HCT116 (cell line): ENCODE data around the gene CASP10. TPM values are rescaled to one million over a fixed set of nuclear protein-coding genes. Genes with fewer than 3 reads are reported as not detected.

Source experiments
- ATAC-seq: fragments of 200-7000 bp; cut with Tn5 transposase; 2 replicates; pipeline ENCODE4 v1.9.1; 2020; ENCODE audit warnings: mild to moderate bottlenecking, moderate library complexity
- BruUV-seq: library from RNA; stranded (reverse); fragments of 400-500 nt; replicated peaks from 2 replicates; lab custom pipeline; 2021; lab: Mats Ljungman, UMichigan
- CTCF ChIA-PET: fragments of 300-600 bp; sonication (Branson Sonifier 250); formaldehyde crosslinking; loops from one replicate; lab custom pipeline; 2021; ENCODE audit warnings: antibody characterized with exemption; lab: Charles Lee
- POLR2A ChIA-PET: fragments of 300-600, 350-600 bp; sonication (Branson Sonifier 250); formaldehyde crosslinking; loops from one replicate; lab custom pipeline; 2021; ENCODE audit warnings: antibody characterized with exemption; lab: Charles Lee
- RAD21 ChIA-PET, 2 experiments: fragments of 300-600 bp; sonication (Branson Sonifier 250); formaldehyde crosslinking; loops; one replicate each; lab custom pipeline; 2023; ENCODE audit warnings: low total read pairs in 2 of 2; ENCODE audit not compliant: uncharacterized antibody in 2 of 2, unreplicated experiment in 2 of 2, low non-redundant PET in 1 of 2; lab: Charles Lee
- DNase-seq: peaks from one replicate; pipeline ENCODE4 v3.0.0-alpha.2; 2010; ENCODE audit warnings: low read depth, low spot score
- H2AFZ ChIP-seq: fragments of 200-600 bp; shearing (Covaris generic), sonication (generic); 2 replicates; pipeline ENCODE4 v1.6.1; 2017; ENCODE audit warnings: low read depth, mixed run types, mixed read lengths, antibody characterized with exemption, low read length; ENCODE audit not compliant: poor library complexity, severe bottlenecking
- H3K27ac ChIP-seq: 2 replicates; pipeline ENCODE4 v1.5.1; 2012; ENCODE audit warnings: low read depth, low read length
- H3K27me3 ChIP-seq: fragments of 200-600 bp; sonication (generic); 2 replicates; pipeline ENCODE4 v1.6.1; 2016; ENCODE audit warnings: mixed run types, low read length, mixed read lengths; ENCODE audit not compliant: insufficient read depth
- H3K36me3 ChIP-seq, 2 experiments: fragments of 200-500 bp in 1 of 2; fragments of 200-600 bp in 1 of 2; sonication (Bioruptor generic) in 1 of 2; sonication (generic) in 1 of 2; 2 replicates each; pipeline versions ENCODE4 v1.5.1 to v1.6.1; 2014 to 2016; ENCODE audit warnings: low read length in 2 of 2, inconsistent platforms in 1 of 2, mixed read lengths in 1 of 2, mixed run types in 1 of 2; ENCODE audit not compliant: insufficient read depth in 2 of 2, control insufficient read depth in 1 of 2
- H3K4me1 ChIP-seq, 2 experiments: fragments of 200-600 bp in 1 of 2; sonication (generic) in 1 of 2; 2 replicates each; pipeline versions ENCODE4 v1.5.1 to v1.6.1; 2012 to 2017; ENCODE audit warnings: low read length in 2 of 2, inconsistent platforms in 1 of 2, mild to moderate bottlenecking in 1 of 2, mixed read lengths in 1 of 2, mixed run types in 1 of 2, moderate library complexity in 1 of 2; ENCODE audit not compliant: insufficient read depth in 2 of 2, control insufficient read depth in 1 of 2
- H3K4me2 ChIP-seq: fragments of 200-600 bp; sonication (generic); 2 replicates; pipeline ENCODE4 v1.6.1; 2017; ENCODE audit warnings: mixed run types, low read length, mixed read lengths
- H3K4me3 ChIP-seq, 2 experiments: fragments of 200-600 bp in 1 of 2; sonication (generic) in 1 of 2; replicated peaks in 1 of 2; 2 replicates each; pipeline ENCODE4 v1.5.1; 2011 to 2016; ENCODE audit warnings: low read length in 2 of 2, control low read depth in 1 of 2, low read depth in 1 of 2, mild to moderate bottlenecking in 1 of 2, mixed read lengths in 1 of 2, mixed run types in 1 of 2
- H3K79me2 ChIP-seq: fragments of 200-600 bp; sonication (generic); 2 replicates; pipeline ENCODE4 v1.6.1; 2017; ENCODE audit warnings: mild to moderate bottlenecking, mixed run types, low read length, moderate library complexity, mixed read lengths; ENCODE audit not compliant: insufficient read depth
- H3K9ac ChIP-seq: fragments of 200-600 bp; sonication (generic); 2 replicates; pipeline ENCODE4 v1.6.1; 2016; ENCODE audit warnings: low read length, mixed read lengths
- H3K9me2 ChIP-seq: fragments of 200-600 bp; sonication (generic), shearing (Covaris generic); 2 replicates; pipeline ENCODE4 v1.6.1; 2017; ENCODE audit warnings: mixed run types, mild to moderate bottlenecking, moderate library complexity; ENCODE audit not compliant: insufficient read depth
- H3K9me3 ChIP-seq, 2 experiments: fragments of 200-500 bp in 1 of 2; fragments of 200-600 bp in 1 of 2; sonication (Bioruptor generic) in 1 of 2; sonication (generic) in 1 of 2; 2 replicates each; pipeline ENCODE4 v1.6.1; 2014 to 2017; ENCODE audit warnings: low read length in 2 of 2, mixed read lengths in 2 of 2, inconsistent platforms in 1 of 2, low read depth in 1 of 2, mild to moderate bottlenecking in 1 of 2, mixed run types in 1 of 2, moderate library complexity in 1 of 2; ENCODE audit not compliant: control insufficient read depth in 1 of 2, insufficient read depth in 1 of 2
- H4K20me1 ChIP-seq: fragments of 200-600 bp; sonication (generic), shearing (Covaris generic); 2 replicates; pipeline ENCODE4 v1.6.1; 2017; ENCODE audit warnings: mixed run types, mild to moderate bottlenecking, moderate library complexity; ENCODE audit not compliant: insufficient read depth
- CBX3 ChIP-seq: IDR thresholded peaks from 2 replicates; pipeline ENCODE4 v1.6.1; 2012; ENCODE audit warnings: low read depth
- CEBPB ChIP-seq: IDR thresholded peaks from 2 replicates; pipeline ENCODE4 v1.6.1; 2012; ENCODE audit warnings: low read depth
- EGR1 ChIP-seq: IDR thresholded peaks from 2 replicates; pipeline ENCODE4 v1.6.1; 2012; ENCODE audit warnings: low read depth
- FOSL1 ChIP-seq: IDR thresholded peaks from 2 replicates; pipeline ENCODE4 v1.6.1; 2012; ENCODE audit warnings: low read depth
- JUND ChIP-seq: IDR thresholded peaks from 2 replicates; pipeline ENCODE4 v1.6.1; 2012
- POLR2AphosphoS5 ChIP-seq: IDR thresholded peaks from 2 replicates; pipeline ENCODE4 v1.6.1; 2011; ENCODE audit warnings: mild to moderate bottlenecking, low read depth, low read length, moderate library complexity
- RAD21 ChIP-seq: IDR thresholded peaks from 2 replicates; pipeline ENCODE4 v1.6.1; 2012; ENCODE audit warnings: low read depth, mild to moderate bottlenecking
- REST ChIP-seq: IDR thresholded peaks from 2 replicates; pipeline ENCODE4 v1.6.1; 2012; ENCODE audit warnings: low read depth
- SRF ChIP-seq: IDR thresholded peaks from 2 replicates; pipeline ENCODE4 v1.6.1; 2012; ENCODE audit warnings: low read depth
- ZBTB33 ChIP-seq: IDR thresholded peaks from 2 replicates; pipeline ENCODE4 v1.6.1; 2011; ENCODE audit warnings: mild to moderate bottlenecking, low read length, moderate library complexity; ENCODE audit not compliant: insufficient replicate concordance; ENCODE audit errors: extremely low read depth
- ZNF274 ChIP-seq: fragments of 200-500 bp; sonication (Bioruptor generic); IDR thresholded peaks from 2 replicates; pipeline ENCODE4 v1.6.1; 2014; ENCODE audit warnings: mild to moderate bottlenecking, low read depth, low read length, inconsistent platforms
- intact Hi-C: fragments of 100-400 bp; cut with micrococcal nuclease; formaldehyde crosslinking; loops from 2 replicates; pipeline ENCODE4 v1.10.0; 2022
- total RNA-seq: library from RNA; stranded (reverse); gene quantifications from one replicate; pipeline ENCODE4 v1.2.1, GENCODE V29; 2021; ENCODE audit not compliant: unreplicated experiment

CASP10 gene
- total RNA-seq, 1 experiment from 2014 or later: 2.6 TPM

GRCh38 chr2:201135386-201135785, 47.6 kb upstream of the CASP10 start:
- H3K27ac ChIP-seq: no peak overlapping the region
- no TSS peak for BruUV-seq
- H3K36me3 ChIP-seq: peaks cover 0 to 38% of the 10 kb centered on the region in 2 experiments; a peak in 2 of 4 replicates

More at GRCh38 chr2:201135386-201135785, 47.6 kb upstream of the CASP10 start:
- intact Hi-C loops: no loop called here
- H3K4me1 ChIP-seq: peaks cover 0 to 17% of the 10 kb centered on the region in 2 experiments; a peak in 3 of 4 replicates
- H2AFZ ChIP-seq: no peak overlapping the region
- ChIA-PET CTCF (no interaction called here), POLR2A (interaction anchor here (0.6 to 1.1 kb wide), 2 partner anchors 10 to 19 kb away, joined by 3 read pairs; no protein-coding TSS in a partner anchor), RAD21 (no interaction called here)
- no peaks in the 10 kb centered on the region for H3K27me3 ChIP-seq
- H3K4me2 ChIP-seq: no peak overlapping the region
- H3K4me3 ChIP-seq: no peak overlapping the region
- DNase-seq (no peak), ATAC-seq (no peak)
- no peaks in the 10 kb centered on the region for H3K9me3 ChIP-seq
- no peak overlapping the region for H3K9ac ChIP-seq
- TF ChIP-seq JUND (no peak), SRF (no peak), REST (no peak), ZNF274 (no peak), POLR2AphosphoS5 (no peak), RAD21 (no peak), EGR1 (no peak), CBX3 (no peak), FOSL1 (no peak), CEBPB (no peak), ZBTB33 (no peak)
- peaks cover 18% of the 10 kb centered on the region; the same call in 1 of the 2 replicates for H3K79me2 ChIP-seq
- no peaks in the 10 kb centered on the region for H4K20me1 ChIP-seq
- H3K9me2 ChIP-seq: no peaks in the 10 kb centered on the region
